Stimulated activated CD4-positive, alpha-beta T cell treated with anti-CD3 and anti-CD28 coated beads, Interleukin-4, amount 100 ng/mL, for 4 hours (primary cell): ENCODE results near the gene TDRD9.
"Not testable (repeated sequence)": the region's sequence is repeated elsewhere in the genome, so short reads cannot be mapped to it uniquely, and the experiment has no call there.

Experiments
- DNase-seq, 2 experiments: peaks; one replicate each; pipeline ENCODE4 v3.0.0-alpha.2; 2020

The TDRD9 gene, protein sequence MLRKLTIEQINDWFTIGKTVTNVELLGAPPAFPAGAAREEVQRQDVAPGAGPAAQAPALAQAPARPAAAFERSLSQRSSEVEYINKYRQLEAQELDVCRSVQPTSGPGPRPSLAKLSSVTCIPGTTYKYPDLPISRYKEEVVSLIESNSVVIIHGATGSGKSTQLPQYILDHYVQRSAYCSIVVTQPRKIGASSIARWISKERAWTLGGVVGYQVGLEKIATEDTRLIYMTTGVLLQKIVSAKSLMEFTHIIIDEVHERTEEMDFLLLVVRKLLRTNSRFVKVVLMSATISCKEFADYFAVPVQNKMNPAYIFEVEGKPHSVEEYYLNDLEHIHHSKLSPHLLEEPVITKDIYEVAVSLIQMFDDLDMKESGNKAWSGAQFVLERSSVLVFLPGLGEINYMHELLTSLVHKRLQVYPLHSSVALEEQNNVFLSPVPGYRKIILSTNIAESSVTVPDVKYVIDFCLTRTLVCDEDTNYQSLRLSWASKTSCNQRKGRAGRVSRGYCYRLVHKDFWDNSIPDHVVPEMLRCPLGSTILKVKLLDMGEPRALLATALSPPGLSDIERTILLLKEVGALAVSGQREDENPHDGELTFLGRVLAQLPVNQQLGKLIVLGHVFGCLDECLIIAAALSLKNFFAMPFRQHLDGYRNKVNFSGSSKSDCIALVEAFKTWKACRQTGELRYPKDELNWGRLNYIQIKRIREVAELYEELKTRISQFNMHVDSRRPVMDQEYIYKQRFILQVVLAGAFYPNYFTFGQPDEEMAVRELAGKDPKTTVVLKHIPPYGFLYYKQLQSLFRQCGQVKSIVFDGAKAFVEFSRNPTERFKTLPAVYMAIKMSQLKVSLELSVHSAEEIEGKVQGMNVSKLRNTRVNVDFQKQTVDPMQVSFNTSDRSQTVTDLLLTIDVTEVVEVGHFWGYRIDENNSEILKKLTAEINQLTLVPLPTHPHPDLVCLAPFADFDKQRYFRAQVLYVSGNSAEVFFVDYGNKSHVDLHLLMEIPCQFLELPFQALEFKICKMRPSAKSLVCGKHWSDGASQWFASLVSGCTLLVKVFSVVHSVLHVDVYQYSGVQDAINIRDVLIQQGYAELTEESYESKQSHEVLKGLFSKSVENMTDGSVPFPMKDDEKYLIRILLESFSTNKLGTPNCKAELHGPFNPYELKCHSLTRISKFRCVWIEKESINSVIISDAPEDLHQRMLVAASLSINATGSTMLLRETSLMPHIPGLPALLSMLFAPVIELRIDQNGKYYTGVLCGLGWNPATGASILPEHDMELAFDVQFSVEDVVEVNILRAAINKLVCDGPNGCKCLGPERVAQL (N-terminal part only)

DNA sequence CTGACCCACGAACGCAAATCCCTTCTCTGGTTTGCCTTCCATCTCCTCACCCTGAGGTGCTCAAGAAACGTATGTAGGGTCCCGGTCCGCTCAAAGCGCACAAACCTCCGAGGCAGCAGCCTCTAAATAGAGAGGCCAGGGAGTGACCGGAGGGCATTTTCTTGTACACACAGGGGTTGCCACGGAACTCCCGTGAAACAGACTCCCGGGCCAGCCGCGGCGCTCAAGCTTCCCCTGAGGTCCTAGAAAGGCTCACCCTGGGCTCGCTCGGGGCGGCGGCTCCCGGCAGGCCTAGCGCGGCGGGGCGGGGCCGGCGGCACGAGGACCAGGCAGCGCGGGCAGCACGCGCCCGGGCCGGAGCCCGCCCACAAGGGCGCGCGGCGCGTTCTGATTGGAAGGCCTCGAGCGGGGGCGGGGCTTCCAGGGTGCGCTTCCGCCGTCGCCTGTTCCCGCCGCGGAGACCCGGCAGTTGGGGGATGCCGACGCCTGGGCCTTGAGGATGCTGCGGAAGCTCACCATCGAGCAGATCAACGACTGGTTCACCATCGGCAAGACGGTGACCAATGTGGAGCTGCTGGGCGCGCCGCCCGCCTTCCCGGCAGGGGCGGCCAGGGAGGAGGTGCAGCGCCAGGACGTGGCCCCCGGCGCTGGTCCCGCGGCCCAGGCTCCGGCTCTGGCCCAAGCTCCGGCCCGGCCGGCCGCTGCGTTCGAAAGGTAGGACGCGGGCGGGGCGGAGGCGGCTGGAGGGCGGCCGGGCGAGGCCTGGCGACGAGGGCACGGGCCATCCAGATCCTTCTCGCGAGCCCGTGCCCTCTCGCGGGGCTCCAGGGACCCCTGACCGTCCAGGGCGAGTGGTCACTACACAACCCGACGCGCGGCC lies at the start of gene TDRD9:
TDRD9 (plus strand) TSS at position 446 of the 880 bp plus-strand sequence; CDS start at position 500, 54 bp downstream.
- DNase-seq, result no peak

DNA sequence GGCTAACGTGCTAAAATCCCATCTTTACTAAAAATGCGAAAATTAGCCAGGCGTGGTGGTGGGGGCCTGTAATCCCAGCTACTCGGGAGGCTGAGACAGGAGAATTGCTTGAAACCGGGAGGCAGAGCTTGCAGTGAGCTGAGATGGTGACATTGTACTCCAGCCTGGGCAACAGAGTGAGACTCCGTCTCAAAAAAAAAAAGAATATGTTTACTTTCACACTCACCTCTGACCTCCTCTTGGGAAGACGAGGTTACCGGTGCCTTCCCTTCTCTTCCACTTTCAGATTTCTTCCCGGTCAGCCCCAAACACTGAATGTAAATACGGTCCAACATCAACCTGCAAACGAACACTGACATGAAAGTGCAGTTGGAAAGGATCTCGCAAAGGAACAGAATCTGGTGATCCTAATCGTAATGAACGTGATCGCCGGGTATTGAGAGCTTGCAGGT lies 49.1 kb upstream of the TDRD9 start:
- no peak for DNase-seq

DNA sequence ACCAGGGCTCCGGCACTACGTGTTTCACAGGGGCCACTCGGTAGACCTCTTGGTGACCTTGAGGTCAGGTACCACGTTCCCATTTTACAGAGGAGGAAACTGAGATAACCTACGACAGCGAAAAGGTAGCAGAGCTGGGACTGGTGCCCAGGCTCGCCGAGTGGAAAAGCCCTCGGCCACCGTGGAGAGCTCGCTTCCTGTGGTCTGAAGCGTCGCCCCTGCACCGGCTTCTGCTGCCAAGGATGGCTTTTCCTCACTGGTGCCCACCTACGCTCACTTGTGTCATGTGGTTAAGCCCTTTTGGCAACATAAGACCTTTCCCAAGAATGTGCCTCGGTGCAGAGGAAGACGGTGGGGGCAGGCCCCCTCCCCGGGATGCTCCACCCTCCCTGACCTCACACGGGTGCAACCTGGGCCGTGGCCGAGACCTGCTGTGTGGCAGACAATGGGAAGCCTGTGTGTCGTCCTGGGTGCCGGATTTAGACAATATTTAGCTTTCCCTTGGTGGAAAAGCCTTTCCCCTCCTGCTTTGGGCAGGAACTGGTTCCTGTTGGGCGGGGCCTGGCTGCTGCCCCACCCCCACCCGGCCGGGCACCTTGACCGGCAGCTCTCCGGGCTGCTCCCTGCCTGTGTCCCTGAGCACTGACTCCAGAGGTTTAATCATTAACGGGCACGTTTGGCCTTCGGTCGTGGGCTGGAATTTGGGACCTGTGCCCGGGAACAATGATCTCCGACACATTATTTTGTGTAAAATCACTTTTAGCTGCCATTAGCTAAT lies 48.5 kb upstream of the TDRD9 start:
- no peak for DNase-seq

DNA sequence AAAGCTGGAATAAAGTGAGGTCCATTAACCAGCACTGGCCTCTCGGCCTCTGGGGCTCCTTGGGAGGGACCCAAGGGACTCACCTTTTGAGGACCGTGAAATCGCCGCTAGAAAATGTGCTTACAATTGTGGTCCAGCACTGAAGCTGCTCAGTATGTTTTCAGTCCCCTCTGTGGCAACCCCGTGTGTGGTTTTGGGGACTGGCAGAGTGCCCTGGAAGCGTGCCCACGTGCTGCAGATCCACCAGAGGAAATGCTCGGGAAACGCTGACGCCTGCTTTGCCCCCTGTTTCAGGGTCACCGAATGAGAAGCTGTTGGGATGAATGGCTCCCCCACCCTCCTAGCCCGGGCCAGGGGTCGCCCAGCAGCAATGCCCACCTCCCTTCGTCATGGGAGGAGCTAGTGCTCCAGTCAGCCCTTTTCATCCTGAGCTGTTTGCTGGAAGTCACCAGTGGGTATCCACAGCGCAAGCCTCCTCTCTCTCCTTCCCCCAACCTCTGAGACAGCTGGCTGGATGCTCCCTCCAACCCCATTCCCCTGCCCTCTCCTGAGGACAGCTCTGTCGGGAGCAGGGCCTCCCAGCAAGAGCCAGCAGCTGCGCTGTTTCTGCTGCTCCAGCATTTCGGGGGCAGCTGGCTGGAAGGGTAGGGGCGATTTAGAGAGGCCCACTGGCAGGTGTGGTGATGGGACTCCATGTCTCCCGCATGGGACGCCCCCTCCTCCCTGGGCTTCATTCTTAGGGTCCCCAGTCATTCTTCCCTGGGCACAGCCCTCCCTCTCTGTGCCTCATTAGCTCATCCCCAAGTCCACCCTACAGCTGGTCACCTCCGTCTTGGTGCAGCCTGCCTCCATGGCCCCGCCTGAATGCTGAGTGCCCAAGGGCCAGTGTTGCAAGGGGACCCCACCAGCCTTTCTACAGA lies 47.6 kb upstream of the TDRD9 start:
- DNase-seq, result peak in 1 of 2 experiments; percentile 6

DNA sequence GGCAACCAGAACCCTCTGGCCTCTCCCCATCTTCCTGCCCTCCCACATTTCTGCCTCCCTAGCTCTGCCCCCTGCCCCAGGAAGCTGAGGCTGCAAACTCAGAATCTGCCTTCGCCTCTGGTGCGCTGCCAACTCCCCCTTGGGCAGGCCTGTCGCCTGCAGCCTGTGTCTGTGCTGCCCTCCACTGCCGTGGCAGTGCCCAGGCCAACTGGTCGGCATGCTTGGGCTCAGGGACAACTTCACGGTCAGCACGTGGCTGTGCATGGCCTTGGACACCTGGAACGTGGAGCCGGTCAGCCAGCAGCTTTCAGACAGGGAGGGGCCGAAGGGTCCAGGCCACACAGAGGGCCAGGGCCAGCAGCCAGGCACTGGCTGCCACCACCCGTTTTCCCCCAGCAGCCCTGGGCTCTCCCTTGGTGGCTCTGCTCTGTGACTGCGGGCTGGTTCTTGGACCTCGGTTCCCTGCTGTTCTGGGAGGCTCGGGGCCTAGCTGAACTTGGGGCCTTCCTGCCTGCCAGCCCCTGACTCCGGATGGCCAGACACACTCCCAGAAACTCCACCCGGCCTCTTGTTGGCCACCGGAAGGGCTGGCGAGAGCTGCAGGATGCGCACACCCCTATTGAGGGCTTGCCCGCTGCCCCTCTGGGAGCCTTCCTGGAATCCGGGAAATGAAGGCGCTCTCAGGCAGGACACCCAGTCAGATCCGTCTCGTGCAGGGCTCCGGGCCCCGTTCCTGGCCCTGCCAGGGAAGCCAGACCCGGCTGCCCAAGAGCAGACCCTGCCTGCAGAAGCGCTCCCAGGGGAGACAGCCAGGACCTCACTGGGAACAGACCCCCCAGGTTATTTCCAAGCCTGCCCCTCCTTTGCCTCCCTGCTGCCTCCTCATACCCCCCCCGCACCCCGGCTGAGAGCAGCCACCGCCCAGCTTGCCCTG lies 46.7 kb upstream of the TDRD9 start:
- no peak for DNase-seq

DNA sequence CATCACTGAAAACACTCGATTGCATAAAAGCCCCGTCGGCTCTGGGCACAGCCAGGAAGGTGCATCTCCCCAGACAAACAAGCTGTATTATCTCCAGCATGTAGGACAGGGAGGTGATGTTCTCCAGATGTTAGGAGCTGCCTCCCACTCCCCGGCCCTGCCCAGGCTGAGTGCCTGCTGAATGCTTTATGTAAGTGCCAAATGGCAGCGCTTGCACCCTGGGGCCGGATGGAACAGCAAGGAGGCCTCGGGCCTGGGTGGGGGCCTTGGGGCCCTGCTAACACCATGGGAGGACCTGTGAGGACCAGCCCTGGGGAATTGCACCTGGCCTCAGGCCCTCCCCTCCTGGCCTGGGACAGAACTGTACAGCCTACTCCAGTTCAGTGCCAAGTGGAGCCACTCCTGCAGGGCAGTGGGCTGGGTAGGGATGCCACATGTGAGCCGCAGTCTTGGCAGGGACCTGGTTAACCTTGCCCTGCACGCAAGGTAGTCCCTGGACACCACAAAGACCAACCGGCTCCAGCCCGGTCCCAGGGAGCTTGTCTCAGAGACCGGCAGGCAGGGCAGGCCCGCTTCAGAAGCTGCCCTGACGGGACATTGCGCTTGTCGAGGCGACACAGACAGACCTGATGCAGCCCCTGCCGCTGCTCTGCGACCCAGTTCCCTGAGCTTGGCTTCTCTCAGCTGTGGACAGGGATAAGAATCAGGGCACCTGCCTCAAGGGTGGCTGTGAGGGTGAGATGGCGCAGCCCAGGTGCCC lies 45.6 kb upstream of the TDRD9 start:
- DNase-seq, result no peak

DNA sequence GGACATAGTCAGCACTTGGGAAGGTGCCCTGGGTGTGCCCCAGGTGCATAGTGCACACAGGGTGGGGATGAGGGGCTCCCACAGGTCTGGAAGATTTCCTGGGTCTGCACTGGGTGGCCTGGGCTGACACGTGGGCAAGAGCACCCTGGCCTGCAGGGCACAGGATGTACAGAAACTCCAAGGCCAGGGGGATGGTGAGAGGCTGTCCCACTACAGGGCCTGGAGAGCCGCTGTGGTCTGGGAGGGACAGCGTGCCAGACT lies 45.1 kb upstream of the TDRD9 start:
- DNase-seq, result no peak

DNA sequence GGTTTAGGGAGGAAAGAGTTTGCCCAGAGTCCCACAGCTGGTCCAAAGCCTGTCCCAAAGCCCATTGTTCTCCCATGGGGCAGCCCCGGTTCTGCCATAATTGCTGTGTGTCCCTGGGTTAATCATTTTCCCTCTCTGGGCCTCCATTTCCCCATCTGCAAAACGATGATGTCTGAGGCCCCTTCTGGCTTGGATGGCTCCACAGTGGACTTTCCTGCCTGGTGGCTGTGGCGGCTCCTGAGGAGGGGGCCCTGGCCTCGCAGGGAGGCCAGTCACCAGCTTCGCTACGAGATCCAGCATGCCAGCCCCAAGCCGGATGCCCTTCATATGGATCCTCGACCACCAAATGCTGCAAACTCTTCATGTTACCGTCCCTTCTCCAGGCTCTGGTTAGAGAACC lies 43.4 kb upstream of the TDRD9 start:
- no peak for DNase-seq

DNA sequence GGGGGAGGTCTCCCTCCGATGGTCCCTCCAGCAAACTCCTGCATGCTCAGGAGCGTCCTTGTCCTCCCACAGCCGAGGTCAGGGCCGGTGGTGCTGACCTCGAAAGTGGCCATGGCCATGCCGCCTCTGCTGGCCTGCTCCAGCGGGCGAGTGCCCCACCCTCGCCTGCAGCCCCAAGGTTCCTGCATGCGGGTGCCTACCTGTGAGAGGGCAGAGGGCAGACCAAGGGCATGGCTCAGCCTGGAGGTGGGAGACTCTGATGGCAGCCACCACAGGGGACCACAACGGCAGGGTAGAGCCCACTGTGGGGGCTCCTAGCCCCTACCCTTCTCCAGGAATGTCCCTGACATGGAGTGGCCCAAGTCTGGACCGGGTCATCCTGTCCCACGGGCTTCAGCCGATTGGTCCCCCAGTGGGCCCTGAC lies 42.7 kb upstream of the TDRD9 start:
- no peak for DNase-seq

DNA sequence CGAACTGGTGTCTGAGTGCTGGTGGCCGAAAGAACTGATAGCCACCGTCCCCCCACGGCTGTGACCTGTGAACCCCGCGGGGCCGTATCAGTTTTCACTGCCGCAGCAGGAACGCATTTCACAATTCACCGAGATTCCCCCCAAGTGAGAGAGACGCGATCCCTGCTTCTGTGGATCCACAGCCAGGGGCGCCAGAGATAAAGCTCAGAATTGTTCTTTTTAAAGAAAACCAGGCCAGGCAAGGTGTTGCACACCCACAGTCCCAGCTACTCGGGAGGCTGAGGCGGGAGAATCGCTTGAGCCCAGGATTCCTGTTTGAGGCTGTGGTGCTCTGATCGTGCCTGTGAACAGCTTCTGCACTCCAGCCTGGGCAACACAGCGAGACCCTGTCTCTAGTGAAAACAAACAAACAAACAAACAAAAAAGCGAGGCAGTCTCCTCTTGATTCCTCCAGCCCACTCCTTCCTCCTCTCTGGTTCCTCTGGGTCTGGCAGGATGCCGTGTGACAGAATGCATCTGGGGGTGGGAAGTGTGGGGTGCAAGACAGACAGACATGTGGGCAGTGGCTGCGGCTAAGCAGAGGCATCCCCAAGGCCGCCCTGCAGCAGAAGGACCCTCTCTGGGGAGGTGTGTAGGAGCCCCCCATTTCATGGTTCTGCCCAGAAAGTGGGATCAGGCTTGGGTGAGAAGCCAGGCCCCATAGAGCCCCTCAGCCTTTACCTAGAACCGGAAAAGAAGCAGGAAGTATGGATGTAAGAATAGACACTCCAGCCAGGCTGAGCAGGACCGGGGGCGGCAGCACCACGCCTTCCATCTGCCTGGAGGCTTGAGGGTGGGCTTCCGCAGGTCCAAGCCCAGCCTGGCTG lies 41.7 kb upstream of the TDRD9 start:
- DNase-seq, result no peak

DNA sequence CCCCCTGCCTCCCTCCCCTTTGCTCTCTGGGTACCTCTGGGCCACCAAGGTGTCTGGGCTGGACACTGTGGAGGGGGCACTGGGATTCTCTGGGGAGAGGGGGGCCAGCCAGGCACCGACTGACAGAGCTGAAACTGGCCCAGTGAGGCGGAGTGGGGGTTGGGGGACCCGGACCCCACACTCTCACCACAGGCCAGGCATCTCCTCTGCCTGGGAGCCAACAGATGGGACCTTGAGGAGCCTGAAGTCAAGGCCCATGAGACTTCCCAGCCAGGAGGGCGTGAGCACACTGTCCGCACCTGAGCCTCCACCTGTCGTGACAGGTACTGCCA lies 41.1 kb upstream of the TDRD9 start:
- no peak for DNase-seq

DNA sequence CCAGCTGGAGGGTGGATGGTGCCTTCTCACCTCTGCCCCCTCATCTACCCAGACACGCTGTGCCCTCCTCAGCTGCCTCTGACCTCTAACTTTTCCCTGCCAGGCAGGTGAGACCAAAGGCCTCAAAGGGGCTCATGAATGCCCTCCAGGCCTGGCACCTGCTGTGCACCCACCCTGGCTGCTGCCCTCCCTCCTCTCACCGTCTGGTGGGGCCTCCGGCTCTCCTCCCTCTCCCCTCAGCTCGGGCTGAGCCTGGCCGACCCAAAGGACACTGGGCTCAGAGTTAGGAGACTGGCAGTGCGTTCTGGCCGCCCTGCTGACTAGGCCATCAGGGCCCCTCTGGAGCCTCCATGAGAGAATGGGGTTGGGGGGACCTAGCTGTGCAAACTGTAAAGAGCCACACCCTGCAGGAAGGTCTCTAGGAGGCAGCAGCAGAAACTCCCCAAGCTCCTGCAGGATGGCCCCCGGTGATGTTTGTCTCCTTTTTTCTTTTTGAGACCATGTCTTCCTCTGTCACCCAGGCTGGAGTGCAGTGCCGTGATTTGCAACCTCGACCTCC lies 40.6 kb upstream of the TDRD9 start:
- no peak for DNase-seq

DNA sequence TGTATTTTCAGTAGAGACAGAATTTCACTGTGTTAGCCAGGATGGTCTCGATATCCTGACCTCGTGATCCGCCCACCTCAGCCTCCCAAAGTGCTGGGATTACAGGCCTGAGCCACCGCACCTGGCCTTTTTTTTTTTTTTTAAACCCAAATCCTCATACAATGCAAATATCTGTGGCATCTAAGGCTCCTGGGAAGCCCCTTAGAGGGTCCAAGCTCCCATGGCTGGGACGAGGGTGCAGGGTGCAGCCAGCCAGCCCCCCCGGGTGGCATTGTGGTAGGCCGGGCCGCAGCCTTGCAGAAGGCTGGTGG lies 39.3 kb upstream of the TDRD9 start:
- not testable (repeated sequence) for DNase-seq

DNA sequence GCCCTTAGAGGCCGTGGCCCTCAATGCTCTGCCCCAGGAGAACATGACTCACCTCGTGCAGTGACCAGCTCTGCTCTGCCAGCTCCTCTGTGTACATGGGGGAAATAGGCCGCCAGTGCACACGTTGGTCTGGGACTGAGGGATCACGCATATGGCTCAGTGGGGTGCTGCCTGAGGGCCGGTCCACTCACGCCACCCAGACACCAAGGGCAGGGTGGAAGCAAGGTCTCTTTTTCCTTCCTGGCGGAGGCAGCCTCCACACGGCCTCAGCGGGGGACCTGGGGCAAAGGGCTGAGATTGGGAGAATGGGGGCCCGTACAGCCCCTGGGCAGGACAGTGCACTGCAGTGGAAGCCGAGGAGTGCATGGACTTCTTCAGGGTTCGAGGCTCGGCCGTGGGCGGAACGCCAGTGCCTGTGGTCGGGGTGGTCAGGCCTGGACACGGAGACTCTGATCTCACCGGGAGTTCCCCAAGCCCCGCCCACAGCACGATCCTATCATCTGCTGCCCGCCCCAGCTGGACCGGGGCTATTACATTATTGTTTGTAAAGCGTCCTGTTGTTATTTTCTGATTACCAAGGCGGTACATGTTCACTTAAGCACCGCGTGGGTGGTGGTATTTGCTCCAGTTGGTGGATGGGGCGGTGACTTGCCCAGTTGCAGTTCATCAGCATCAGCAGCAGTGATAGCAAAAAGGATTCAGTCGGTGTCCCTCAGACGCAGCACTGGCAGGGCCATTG lies 38.8 kb upstream of the TDRD9 start:
- DNase-seq, result no peak

DNA sequence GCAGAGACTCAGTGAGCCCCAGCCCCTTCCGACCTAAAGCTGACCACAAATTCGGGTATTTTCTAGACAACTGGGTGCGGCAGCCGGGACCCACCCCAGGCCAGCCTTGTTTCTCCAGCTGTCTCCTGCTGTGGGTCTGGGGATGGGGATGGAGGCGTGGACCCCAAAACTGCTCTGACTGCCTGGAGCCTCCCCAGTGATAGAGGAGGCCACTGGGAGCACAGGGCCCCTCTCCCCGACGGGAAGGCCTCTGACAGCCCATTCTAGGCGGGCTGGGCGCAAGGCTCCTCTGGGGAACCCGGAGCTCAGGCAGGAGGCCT lies 38.2 kb upstream of the TDRD9 start:
- no peak for DNase-seq

DNA sequence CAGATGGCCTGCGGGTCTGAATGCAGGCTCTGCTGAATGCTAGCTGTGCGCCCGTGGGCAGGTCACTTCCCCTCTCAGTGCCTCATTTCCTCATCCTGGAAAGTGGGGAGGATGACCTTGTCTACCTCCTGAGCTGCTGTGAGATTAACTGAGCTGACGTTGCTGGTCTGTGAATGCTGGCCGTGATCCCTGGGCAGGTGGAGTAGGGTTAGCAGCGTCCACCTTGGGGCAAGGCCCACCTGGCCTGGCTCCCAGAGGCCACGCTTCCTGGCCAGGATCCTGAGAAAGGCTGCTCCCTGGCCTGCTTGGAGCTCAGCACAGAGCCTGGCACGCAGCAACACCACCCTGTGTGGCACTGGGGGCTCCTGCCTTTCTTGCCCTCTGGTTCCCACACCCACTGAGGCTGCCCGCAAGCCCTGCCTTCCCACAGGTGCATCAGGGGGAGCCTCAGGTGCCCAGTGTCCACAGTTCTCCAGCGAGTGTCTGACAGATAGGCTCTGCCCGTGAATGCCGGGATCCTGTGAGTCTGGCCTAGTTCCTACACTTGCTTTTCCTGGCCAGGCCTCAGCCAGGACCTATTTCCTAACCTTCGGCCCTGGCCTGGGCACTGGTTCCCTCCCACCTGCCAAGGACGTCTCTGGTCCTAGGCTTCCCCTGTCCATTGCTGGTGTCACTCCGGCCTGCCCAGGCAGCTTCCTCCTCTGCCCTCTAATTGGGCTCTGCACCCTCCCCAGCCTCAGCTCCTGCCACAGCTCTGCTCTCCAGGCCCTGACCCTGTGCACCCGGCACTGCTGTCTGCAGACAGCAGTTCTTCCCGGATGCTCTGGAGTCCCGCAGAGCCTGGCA lies 37.2 kb upstream of the TDRD9 start:
- DNase-seq, result no peak
